Stimulated activated CD8-positive, alpha-beta memory T cell treated with anti-CD3 and anti-CD28 coated beads, Interleukin-7, amount 100 ng/mL, for 1 hour (primary cell): ENCODE measurements around the gene AUTS2.

Experiments used
- DNase-seq, 2 donors: peaks; one replicate each; pipeline ENCODE4 v3.0.0-alpha.2; 2020; ENCODE audit warnings: low read depth in 2 of 2

Gene AUTS2

GRCh38 chr7:69598081-69598486, at the start of gene AUTS2:
TSS of gene AUTS2 (plus strand) at chr7:69598475. CDS start at chr7:69599654, 1,179 bp downstream.
- peak in 1 of 2 donors; percentile 17 for DNase-seq

DNA sequence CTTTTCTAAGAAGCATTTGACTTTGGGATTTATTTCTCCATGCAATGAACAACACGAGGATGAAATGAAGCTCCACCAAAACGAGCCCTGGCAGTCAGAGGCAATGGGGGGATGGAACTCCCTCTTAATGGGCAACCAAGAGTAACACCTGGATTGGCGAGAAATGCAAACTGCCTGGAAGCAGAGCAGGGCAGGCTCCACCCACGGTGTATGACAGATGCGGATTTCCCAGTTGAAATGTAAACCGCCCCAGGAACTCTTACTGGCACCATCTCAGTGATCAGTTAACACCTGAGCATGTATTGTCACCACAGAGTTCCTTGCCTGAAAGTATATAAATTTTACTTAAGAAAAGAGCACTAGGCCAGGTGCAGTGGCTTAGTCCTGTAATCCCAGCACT, 47.3 kb upstream of the AUTS2 start:
- no peak for DNase-seq

DNA sequence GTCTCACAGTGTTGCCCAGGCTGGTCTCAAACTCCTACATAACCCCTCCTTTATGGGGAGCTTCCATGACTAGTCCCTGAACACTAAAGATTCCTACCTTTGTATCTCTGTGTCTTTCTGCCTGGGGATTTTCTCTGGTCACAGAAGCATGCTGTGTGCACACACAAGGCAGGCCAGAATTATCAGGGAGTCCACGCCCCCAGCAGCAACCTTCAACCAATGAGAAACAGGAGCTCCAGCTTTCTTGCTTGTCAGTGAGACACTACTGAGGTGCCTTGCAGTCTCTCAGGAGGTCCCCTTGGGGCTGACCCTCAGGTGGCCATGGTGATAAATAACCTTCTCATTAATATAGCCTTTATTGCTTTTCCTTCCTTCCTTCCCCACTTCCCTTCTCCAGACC, 45.1 kb upstream of the AUTS2 start:
- DNase-seq: no peak

GRCh38 chr7:69561266-69561960, 36.9 kb upstream of the AUTS2 start:
- no peak for DNase-seq

GRCh38 chr7:69564454-69565417, 33.5 kb upstream of the AUTS2 start:
- DNase-seq: no peak

DNA sequence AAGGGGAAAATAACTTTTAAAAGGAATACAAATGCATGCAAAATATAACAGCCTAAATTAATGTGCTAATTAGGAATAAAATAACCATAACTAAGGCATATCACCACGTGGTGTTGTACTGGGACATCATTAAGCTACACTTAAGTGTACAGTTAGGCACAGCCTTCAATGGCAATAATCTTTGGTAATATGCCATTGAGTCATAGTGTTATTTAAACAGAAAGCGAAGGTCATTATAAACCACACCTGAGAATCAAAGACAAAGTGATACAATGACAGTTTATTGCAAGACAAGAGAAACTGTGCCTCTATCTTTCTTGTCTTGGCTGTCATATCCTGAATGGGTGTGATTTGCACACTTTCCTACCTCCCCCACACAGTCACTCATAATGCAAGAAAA, 30.5 kb upstream of the AUTS2 start:
- no peak for DNase-seq

DNA sequence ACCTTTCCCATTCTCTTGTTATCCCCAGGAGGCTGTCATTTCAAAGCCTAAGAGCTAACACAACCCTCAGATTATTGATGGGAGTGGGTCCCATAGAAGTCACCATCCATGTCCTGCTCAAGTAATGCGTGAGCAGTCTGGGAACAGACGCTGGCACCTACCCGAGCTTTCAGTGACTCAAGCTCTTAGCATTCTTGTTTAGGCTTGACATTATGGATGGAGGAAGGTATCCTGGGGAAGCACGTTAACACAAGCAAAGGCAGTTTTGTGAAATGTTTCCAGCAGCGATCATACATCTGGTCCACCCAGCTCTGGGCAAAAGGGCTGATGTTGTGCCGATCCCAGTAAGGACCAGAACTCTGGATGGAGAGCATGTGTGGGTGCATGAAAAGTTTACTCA, 30.0 kb upstream of the AUTS2 start:
- no peak for DNase-seq

- no peak for DNase-seq
Observed at GRCh38 chr7:69575651-69576050, 22.6 kb upstream of the AUTS2 start.

- DNase-seq: no peak
Observed at GRCh38 chr7:69577221-69577620, 21.1 kb upstream of the AUTS2 start.

- DNase-seq: no peak
Observed at GRCh38 chr7:69585169-69585568, 13.1 kb upstream of the AUTS2 start.

GRCh38 chr7:69586321-69586720, 12.0 kb upstream of the AUTS2 start:
- DNase-seq: no peak

DNA sequence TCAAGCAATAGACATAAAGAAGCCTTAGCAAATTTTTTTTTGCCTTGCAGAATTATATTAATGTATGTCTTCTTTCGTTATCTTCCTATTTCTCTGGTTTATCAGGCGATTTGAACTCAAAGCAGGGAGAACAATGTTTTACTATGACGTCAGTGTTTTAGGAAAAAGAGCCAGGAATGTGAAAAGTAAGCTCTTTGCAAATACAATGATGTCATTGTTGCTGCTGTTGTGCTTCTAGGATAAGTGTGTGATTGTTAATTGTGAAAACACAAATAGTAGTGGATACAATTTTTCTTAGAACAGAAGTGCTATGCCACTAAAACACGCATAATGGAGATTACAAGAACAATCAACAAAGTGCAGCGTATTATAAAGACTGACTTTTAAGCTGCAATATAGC, 9.5 kb upstream of the AUTS2 start:
- DNase-seq: no peak

GRCh38 chr7:69591805-69592204, 6.5 kb upstream of the AUTS2 start:
- DNase-seq: no peak

GRCh38 chr7:69593511-69593910, 4.8 kb upstream of the AUTS2 start:
- DNase-seq: no peak

DNA sequence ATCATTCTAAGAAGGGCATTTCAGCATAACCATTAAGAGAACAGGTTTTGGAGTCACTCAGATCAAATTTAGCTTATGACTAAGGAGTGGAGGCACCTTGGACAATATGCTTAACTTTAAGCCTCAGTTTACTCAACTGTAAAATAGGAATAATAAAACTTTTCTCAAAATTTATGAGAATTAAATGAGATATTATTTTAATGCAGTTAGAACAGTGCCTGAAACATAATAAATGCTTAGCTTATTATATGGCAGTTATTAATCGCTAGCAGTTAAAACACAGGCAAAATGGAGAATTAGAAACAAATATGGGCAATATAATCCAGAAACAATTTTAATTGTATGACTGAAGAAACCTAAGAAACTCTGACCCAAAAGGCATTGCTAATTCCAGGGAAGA, 2.9 kb upstream of the AUTS2 start:
- no peak for DNase-seq

DNA sequence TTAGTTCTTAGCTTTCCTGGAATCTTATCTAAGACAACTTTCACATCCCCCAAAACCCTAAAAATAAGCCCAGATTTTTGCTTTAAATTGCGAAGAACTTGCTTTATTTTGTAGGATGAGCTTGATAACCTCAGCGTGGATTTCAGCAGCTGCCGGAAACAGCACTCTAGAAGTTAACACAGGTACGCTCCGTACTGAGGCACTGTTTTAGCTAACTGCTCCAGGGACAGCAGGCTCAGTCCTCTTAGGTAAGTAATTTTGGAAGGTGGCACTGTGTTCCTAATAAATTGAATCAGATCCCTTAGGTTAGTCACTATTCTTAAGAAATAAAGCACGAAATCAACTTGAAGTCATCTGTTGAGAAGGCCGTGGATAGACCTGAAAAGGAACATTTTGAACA, 2.2 kb upstream of the AUTS2 start:
- no peak for DNase-seq

DNA sequence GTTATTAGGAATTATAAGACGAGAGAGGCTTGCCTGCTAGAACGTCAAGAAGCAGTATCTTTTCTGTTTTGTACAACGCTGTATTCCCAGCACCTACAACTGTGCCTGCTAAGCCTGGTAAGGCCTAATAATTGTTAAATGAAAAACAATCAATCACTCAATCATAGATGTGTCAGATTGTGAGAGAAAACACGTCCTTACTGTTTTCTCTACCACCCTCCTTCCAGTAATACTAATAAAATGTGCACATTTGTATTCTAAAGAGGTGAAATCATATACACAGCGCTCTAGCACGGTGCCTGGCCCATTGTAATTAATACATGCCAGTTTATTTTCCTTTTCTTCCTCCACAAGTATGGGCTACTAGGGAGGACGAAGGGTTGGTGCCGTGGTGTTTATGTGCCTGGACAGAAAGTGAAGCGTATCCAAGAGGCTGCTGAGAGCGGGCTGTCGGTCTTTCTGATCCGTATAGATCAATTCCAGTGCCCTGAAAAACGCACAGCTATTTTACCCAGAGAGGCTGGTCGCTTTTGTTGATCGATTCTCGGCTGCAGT, 1.5 kb upstream of the AUTS2 start:
- DNase-seq: no peak

DNA sequence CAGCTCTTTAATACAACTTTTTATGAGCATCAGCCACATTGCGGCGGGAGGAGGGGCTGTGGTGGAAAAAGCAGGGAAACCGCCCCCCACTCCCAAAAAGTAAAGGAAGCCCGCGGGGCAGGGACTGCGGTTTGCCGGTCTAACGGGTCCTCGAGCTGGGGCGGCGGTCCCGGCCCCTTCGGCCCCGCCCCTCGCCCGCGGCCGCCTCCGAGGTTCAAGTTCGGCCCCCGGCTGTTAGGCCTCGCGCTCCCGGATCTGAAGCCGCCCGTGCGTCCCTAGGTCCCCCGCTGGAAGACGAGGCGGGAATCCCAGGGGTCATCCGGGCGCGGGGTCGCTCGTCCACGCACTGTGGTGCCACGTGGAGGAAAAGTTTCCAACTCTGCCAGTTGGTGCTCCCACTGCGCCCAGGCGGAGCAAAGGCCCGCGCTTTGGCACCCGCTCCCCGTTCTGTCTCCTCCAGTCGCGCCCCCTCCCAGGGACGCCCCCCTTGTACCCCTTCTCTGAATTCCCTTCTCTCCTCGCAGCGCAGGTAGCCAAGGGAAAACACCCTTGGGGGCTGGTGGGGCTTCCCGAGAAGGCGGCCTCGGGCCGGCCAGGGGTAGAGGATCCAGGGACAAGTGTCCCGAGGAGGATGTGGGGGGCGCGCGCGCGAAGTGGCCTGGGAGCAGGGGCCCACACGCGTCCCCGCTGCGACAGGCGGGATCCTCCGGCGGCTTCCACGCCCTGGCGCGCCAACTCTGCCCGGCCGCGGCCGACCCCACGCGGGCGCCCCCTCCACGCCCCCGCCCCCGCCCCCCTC, 798 bp upstream of the AUTS2 start:
- DNase-seq: no peak

DNA sequence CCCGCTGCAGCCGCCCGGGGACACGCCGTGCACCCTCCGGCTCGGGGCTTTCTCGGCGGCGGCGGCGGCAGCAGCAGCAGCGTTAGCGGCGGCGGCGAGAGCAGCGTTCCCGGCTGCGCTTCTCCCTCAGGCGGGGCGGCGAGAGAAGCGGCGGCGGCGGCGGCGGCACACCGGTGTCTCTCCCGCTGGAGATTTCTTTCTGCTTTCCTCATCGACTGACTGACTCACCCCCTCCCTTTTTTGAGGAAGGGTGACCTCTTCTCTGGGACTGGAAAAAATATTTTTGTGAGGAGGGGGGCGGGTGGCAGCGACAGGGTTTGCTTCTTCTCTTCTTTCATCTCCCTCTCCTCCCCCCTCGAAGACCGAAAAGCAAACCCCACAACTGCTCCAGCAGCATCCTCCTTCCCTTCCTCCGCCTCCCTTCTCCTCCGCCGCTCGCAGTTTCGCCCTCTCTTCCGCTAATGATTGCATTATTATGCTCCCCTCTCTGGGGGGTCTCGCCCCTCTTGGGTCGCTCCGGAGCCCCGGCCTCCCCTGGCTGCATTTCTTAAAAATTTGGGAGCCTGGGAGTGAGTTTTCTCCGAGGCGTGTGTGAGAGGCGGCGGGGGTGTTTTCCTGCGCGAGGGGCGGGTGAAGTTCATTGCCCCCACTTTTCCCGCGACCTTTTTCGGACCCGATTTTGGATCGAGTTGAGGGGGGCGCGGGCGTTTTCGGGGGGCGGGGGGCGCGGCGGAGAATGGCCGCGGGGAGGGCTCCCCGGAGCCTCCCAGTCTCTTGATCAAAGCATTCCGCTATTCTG, 411 bp downstream of the AUTS2 start:
- no peak for DNase-seq

GRCh38 chr7:69599286-69599954, 1.1 kb downstream of the AUTS2 start:
- no peak for DNase-seq
